ENCODE data around the gene GPATCH8.

GRCh38 chr17:44465897-44466296 lies 37.3 kb downstream of the GPATCH8 start:
- TF ChIP-seq ZNF507 (tag; conservative IDR thresholded peaks at IDR 0.05) (no peak), FOSL1 (tag; conservative IDR thresholded peaks at IDR 0.05) (no peak), MTA2 (IDR thresholded peaks at IDR 0.05; ENCODE audit: low read depth) (no peak)

Data from K562 (cell line).